K562 (cell line): Measurements from ENCODE around the gene MLYCD. TPM values are rescaled to one million over a fixed set of nuclear protein-coding genes. Genes with fewer than 3 reads are reported as not detected.

Experiments used
- CXXC5 ChIP-seq: fragments of 250-450 bp; sonication (Bioruptor Pico); IDR thresholded peaks from 2 replicates; pipeline ENCODE4 v1.8.0; 2022; ENCODE audit warnings: inconsistent platforms, mild to moderate bottlenecking, moderate library complexity
- HNRNPK ChIP-seq: fragments of 200-400 bp; formaldehyde crosslinking; IDR thresholded peaks from one replicate; pipeline ENCODE4 v1.6.1; 2018; ENCODE audit warnings: mild to moderate bottlenecking, low read depth, low read length; ENCODE audit not compliant: poor library complexity, severe bottlenecking
- MXI1 ChIP-seq: IDR thresholded peaks from 2 replicates; pipeline ENCODE4 v1.6.1; 2011; ENCODE audit warnings: low read depth, mild to moderate bottlenecking, improper control_type of control experiment, low read length
- RBM34 ChIP-seq: fragments of 200-400 bp; formaldehyde crosslinking; IDR thresholded peaks from 2 replicates; pipeline ENCODE4 v1.6.1; 2018; ENCODE audit warnings: low read length, borderline replicate concordance; ENCODE audit not compliant: insufficient read depth
- SIN3B ChIP-seq: fragments of 450-650 bp; IDR thresholded peaks from 2 replicates; pipeline ENCODE4 v1.6.1; 2017; ENCODE audit warnings: low read depth, mild to moderate bottlenecking, moderate library complexity
- SMAD2 ChIP-seq: fragments of 150-350 bp; IDR thresholded peaks from 2 replicates; pipeline ENCODE4 v1.6.1; 2014; ENCODE audit warnings: low read depth, mild to moderate bottlenecking, low read length
- ZNF253 ChIP-seq: fragments of 250-450 bp; sonication (Bioruptor Pico); conservative IDR thresholded peaks from 2 replicates; pipeline ENCODE4 v1.6.1; 2021; ENCODE audit warnings: mild to moderate bottlenecking
- ZNF699 ChIP-seq: fragments of 250-450 bp; sonication (Bioruptor Pico); IDR thresholded peaks from 2 replicates; pipeline ENCODE4 v1.8.0; 2021; ENCODE audit warnings: mild to moderate bottlenecking, moderate library complexity; ENCODE audit not compliant: insufficient replicate concordance
- polyA plus RNA-seq, 8 experiments: library from polyadenylated mRNA; depleted of rRNA in 4 of 8; stranded (reverse) in 5 of 8; unstranded in 3 of 8; fragments of >200 nt; fragmentation: Nextera tagmentation in 2 of 8; fragmentation: Illumina TruSeq in 1 of 8; extraction: Ambion mirVana in 2 of 8; extraction: Trizol in 1 of 8; gene quantifications; 2 replicates each; pipeline versions ENCODE4 v1.2.1 to v1.2.3, GENCODE V29; 2011 to 2014; ENCODE audit warnings: inconsistent platforms in 1 of 8, missing spikeins in 1 of 8
- total RNA-seq, 7 experiments: library from RNA; depleted of rRNA in 6 of 7; stranded (reverse); fragments of >200 nt in 6 of 7; fragmentation: Illumina TruSeq in 2 of 7; extraction: Trizol in 2 of 7; gene quantifications; 2 replicates each; pipeline versions ENCODE4 v1.2.1 to v1.2.3, GENCODE V29; 2011 to 2021; ENCODE audit warnings: low replicate concordance in 1 of 7
- TF ChIP-seq, protein P1 (sequence below): sonication (generic); formaldehyde crosslinking; IDR thresholded peaks from 2 replicates; pipeline ENCODE4 v1.8.0; 2022; ENCODE audit warnings: mild to moderate bottlenecking, missing genetic modification reagents
- TF ChIP-seq, protein P2 (sequence below): fragments of 200-800 bp; sonication (Bioruptor generic); IDR thresholded peaks from 2 replicates; pipeline ENCODE4 v1.6.1; 2016; ENCODE audit warnings: missing genetic modification characterization, missing compliant biosample characterization
- TF ChIP-seq, protein P3 (sequence below), 2 experiments: fragments of 200-800 bp in 1 of 2; sonication (Bioruptor generic) in 1 of 2; sonication (generic) in 1 of 2; formaldehyde crosslinking in 1 of 2; IDR thresholded peaks in 1 of 2; conservative IDR thresholded peaks in 1 of 2; 2 replicates each; pipeline versions ENCODE4 v1.5.0 to v1.6.1; 2016 to 2020; ENCODE audit warnings: missing compliant biosample characterization in 1 of 2, missing genetic modification characterization in 1 of 2, missing genetic modification reagents in 1 of 2
- TF ChIP-seq, protein P4 (sequence below): sonication (generic); formaldehyde crosslinking; IDR thresholded peaks from 2 replicates; pipeline ENCODE4 v1.8.1; 2023; ENCODE audit warnings: mild to moderate bottlenecking, missing genetic modification reagents

The MLYCD gene
- total and polyA plus RNA-seq, 9 of the 15 experiments (the other 6 are each of a cell fraction or from before 2014, with no cell fraction given), result 0.15 to 2.0 (median 1.0) TPM

DNA sequence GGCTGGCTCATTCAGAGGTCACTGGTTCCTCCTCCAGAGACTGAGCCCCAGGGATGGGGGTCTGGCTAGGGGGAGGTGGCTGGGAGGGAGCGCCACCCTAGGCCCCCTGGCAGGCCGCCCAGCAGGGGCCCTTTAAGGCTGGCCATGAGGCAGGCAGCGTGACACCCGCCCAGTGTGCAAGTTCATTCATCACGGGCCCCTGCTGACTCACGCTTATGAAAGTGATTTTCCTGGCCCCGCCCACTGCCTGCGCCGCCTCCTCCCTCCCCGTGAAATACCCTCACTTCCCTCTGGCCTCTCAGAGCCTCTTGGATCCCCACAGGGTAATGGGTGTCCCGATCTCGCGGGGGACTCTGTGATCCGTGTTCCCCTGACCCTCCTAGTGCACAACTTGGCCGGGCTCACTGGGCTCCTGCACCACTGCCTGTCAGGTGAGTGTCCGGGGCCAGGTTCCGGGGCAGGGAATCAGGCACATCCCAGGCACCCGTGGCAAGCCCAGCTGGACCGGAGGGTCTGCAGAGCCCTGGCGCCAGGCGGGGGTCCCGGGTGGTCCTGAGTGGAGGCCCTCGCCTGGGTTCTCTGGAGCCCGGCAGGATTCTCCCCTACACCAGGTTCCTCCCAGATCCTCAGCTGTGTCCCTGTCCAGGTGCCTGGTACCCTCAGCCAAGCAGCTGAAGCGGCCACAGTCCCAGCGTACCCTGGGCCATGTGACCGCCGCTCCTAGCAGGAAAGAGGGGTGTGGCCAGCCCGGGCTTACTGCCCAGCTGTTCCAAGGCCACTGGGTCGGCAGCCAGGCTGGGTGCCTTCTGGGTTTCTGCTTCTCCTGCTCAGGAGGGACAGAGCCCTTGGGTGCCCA, 54.3 kb downstream of the MLYCD start, which contains the start of gene OSGIN1 (continued):
- TF ChIP-seq SMAD2 (no peak), RBM34 (no peak), ZNF699 (no peak), ZNF253 (no peak), HNRNPK (no peak), SIN3B (no peak; the same call in 1 of the 2 replicates), MXI1 (peak; percentile 12; the same call in 1 of the 2 replicates), CXXC5 (CRISPR knock-in tag) (peak; percentile 65)
- TF ChIP-seq, protein P1, sequence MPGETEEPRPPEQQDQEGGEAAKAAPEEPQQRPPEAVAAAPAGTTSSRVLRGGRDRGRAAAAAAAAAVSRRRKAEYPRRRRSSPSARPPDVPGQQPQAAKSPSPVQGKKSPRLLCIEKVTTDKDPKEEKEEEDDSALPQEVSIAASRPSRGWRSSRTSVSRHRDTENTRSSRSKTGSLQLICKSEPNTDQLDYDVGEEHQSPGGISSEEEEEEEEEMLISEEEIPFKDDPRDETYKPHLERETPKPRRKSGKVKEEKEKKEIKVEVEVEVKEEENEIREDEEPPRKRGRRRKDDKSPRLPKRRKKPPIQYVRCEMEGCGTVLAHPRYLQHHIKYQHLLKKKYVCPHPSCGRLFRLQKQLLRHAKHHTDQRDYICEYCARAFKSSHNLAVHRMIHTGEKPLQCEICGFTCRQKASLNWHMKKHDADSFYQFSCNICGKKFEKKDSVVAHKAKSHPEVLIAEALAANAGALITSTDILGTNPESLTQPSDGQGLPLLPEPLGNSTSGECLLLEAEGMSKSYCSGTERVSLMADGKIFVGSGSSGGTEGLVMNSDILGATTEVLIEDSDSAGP (CRISPR knock-in tag), result peak; percentile 98
- TF ChIP-seq, protein P2, sequence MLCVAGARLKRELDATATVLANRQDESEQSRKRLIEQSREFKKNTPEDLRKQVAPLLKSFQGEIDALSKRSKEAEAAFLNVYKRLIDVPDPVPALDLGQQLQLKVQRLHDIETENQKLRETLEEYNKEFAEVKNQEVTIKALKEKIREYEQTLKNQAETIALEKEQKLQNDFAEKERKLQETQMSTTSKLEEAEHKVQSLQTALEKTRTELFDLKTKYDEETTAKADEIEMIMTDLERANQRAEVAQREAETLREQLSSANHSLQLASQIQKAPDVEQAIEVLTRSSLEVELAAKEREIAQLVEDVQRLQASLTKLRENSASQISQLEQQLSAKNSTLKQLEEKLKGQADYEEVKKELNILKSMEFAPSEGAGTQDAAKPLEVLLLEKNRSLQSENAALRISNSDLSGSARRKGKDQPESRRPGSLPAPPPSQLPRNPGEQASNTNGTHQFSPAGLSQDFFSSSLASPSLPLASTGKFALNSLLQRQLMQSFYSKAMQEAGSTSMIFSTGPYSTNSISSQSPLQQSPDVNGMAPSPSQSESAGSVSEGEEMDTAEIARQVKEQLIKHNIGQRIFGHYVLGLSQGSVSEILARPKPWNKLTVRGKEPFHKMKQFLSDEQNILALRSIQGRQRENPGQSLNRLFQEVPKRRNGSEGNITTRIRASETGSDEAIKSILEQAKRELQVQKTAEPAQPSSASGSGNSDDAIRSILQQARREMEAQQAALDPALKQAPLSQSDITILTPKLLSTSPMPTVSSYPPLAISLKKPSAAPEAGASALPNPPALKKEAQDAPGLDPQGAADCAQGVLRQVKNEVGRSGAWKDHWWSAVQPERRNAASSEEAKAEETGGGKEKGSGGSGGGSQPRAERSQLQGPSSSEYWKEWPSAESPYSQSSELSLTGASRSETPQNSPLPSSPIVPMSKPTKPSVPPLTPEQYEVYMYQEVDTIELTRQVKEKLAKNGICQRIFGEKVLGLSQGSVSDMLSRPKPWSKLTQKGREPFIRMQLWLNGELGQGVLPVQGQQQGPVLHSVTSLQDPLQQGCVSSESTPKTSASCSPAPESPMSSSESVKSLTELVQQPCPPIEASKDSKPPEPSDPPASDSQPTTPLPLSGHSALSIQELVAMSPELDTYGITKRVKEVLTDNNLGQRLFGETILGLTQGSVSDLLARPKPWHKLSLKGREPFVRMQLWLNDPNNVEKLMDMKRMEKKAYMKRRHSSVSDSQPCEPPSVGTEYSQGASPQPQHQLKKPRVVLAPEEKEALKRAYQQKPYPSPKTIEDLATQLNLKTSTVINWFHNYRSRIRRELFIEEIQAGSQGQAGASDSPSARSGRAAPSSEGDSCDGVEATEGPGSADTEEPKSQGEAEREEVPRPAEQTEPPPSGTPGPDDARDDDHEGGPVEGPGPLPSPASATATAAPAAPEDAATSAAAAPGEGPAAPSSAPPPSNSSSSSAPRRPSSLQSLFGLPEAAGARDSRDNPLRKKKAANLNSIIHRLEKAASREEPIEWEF (CRISPR knock-in tag), result no peak
- TF ChIP-seq, protein P3, sequence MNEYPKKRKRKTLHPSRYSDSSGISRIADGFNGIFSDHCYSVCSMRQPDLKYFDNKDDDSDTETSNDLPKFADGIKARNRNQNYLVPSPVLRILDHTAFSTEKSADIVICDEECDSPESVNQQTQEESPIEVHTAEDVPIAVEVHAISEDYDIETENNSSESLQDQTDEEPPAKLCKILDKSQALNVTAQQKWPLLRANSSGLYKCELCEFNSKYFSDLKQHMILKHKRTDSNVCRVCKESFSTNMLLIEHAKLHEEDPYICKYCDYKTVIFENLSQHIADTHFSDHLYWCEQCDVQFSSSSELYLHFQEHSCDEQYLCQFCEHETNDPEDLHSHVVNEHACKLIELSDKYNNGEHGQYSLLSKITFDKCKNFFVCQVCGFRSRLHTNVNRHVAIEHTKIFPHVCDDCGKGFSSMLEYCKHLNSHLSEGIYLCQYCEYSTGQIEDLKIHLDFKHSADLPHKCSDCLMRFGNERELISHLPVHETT (CRISPR knock-in tag; conservative IDR thresholded peaks at IDR 0.05 in 1 of 2, IDR thresholded peaks at IDR 0.05 in 1 of 2), result 0 out of 4 replicates have a peak, but pooled peaks of 1 of the 2 experiments have one; percentile 46
- TF ChIP-seq, protein P4, sequence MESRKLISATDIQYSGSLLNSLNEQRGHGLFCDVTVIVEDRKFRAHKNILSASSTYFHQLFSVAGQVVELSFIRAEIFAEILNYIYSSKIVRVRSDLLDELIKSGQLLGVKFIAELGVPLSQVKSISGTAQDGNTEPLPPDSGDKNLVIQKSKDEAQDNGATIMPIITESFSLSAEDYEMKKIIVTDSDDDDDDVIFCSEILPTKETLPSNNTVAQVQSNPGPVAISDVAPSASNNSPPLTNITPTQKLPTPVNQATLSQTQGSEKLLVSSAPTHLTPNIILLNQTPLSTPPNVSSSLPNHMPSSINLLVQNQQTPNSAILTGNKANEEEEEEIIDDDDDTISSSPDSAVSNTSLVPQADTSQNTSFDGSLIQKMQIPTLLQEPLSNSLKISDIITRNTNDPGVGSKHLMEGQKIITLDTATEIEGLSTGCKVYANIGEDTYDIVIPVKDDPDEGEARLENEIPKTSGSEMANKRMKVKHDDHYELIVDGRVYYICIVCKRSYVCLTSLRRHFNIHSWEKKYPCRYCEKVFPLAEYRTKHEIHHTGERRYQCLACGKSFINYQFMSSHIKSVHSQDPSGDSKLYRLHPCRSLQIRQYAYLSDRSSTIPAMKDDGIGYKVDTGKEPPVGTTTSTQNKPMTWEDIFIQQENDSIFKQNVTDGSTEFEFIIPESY (CRISPR knock-in tag), result peak; percentile 76
